GM21723 (cell line): ENCODE measurements around the gene ZNF2.
A peak's percentile ranks its signal among the peaks of the same experiment; 100 is the strongest.
"Not testable (repeated sequence)": the region's sequence is repeated elsewhere in the genome, so short reads cannot be mapped to it uniquely, and the experiment has no call there.

ENCODE experiments used
- ATAC-seq: cut with Tn5 transposase; IDR thresholded peaks from one replicate; pipeline ENCODE4 v1.9.1; 2021; ENCODE audit warnings: mild to moderate bottlenecking, moderate library complexity; ENCODE audit not compliant: unreplicated experiment

Gene ZNF2

DNA sequence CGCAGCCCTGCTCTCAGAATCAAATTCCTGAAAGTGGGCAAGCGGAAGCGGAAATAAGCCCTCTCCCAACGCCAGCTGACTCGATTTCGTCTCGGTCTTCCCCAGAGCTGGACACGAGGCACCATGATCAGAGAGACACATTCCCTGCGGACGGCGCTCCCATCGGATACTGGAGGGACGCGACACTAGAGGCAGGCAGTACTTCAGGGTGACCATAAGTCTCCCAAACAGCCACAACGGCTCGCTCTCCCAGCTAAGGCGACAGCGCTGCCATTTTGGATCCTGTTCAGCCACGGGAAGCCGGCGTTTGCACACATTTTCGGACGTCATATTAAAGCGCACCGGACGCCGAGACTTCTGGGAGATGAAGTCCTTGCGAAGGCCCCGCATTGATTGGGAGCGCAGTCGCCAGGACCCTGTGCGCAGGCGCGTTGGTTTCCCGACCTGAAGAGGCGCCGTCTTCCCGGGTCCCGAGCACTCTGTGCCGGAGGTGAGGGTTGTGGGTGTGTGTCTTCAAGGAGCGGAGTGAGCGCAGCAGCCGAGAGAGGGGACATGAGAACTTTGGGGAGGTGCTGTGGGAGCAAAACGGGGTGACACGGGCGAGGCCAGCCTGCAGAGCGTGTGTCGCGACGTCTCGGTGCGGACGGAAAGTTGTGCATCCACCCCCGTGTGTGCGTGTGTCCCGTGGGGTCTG is at the start of gene ZNF2:
ZNF2 (plus strand) TSS at position 439 of the 694 bp plus-strand sequence. CDS start 10,418 bp downstream, outside the sequence.
- ATAC-seq: peak; percentile 93

DNA sequence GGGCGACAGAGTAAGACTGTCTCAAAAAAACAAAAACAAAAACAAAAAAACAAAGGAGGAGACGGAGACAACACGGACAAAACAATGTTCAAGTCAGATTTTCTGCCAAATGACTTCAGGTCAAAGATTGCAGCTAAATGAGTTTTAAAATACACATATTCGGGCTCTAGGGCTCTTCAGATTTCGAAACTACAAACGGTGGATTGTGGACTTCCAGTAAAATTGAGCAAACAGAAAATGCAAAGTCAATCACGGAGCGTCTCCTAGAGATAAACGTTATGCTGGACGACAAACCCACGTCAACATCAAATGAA is 44.6 kb upstream of the ZNF2 start:
- no peak for ATAC-seq

DNA sequence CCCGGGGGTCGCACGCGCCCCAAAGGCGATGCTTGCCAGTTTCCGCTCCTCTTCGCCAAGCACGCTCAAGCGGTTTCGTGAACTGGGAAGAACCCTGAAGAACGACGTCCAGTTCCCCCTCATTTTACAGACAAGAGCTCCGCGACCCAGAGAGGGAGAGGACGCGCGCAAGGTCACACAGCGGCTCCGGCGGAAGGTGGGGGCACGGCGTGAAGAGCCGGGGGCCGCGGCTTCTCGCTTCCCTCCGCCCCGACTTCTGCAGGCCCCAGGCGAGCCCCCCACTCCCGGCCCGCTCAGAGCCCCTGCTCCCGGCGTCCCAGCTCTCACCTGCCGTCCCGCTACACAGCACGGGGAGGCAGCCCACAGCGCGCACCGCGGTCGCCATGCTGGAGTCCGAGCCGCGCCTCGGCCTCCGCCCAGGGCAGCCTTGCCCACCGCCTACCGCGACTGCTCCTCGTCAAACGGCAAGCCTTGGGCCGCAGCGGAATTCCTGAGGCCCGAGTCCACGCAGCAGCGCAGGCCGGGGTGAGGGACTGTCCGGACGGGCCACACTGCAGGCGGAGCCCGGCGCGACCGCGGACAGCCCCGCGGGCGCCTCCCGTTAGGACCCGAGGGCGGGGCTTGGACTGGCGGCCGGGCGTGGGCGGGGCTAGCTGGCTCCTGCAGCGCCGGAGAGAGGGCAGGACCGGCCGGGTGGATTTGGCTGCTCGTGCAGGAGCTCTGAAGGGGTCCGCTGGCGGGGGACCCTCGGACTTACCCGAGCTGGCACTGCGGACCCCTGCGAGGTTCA is 44.0 kb upstream of the ZNF2 start, which contains the start of gene MRPS5:
MRPS5 (minus strand) TSS at position 402 of the 790 bp plus-strand sequence; CDS start at position 385, 17 bp downstream.
- ATAC-seq: peak; percentile 92

DNA sequence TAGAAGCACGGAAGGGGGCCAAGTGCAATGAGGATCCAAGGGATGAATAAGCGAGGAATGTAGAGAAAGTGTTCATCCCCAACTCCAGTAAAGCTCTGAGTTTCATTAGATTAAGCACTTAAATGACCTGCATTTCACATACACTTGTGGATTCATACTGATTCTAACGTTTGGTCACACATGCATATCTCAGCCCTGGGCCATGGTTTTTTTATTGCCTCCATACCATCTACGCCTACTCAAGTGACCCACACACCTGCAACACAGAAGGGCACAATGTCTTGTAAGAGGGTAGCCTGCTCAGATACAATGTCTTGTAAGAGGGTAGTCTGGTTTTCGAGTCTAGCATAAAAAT is 43.4 kb upstream of the ZNF2 start:
- peak; percentile 16 for ATAC-seq

DNA sequence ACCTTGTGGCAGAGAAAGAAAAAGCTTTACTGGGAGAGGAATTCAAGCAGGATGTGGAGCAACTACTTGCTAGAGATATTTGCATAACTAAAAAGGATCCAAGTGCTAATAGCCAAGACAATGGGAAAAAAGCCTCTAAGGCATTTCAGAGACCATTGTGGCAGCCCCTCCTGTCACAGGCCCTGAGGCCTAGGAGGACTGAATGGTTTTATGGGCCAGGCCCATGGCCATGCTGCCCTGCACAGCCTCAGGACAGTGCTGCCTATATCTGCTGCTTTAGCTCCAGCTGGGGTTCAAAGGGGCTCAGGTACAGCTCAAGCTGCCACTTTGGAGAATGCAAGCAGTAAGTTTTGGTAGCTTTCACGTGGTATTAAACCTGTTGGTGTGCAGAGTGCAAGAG is 26.9 kb upstream of the ZNF2 start:
- no peak for ATAC-seq

DNA sequence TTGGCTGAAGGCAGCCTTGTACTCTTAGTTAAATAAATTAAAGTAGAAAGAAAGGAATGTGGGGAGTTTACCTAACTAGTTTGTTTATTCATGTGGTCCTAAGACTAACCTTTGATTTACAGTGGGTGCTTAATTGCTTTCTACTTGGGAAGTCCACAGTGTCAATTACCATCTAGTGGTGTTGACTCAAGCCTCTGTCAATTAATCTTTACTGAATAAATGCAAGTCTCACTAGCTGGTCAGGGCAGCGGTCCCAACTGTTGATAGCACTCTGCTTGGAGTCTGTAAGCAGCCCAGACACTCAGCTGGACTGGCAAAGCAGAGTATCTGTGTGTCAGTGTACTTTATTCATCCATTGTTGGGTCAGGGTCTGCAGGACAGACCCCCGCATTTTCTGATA is 21.8 kb upstream of the ZNF2 start:
- no peak for ATAC-seq

DNA sequence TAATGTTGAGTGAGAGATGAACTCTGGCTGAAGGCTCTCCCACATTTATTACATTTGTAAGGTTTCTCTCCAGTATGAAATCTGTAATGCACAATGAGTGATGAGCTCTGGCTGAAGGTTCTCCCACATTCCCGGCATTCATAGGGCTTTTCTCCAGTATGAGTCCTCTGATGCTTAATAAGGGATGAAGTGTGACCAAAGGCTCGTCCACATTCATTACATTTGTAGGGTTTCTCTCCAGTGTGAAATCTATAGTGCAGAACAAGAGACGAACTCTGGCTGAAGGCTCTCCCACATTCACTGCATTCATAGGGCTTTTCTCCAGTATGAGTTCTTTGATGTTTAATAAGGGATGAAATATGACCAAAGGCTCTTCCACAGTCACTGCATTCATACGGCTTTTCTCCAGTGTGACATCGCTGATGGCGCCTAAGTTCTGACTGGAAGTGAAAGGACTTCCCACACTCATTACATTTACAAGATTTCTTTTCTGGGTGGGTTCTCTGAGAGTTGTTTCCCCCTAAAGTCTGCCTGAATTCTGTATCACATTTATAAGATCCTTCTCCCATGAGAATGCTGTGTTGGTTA is 16.1 kb upstream of the ZNF2 start:
- no peak for ATAC-seq

DNA sequence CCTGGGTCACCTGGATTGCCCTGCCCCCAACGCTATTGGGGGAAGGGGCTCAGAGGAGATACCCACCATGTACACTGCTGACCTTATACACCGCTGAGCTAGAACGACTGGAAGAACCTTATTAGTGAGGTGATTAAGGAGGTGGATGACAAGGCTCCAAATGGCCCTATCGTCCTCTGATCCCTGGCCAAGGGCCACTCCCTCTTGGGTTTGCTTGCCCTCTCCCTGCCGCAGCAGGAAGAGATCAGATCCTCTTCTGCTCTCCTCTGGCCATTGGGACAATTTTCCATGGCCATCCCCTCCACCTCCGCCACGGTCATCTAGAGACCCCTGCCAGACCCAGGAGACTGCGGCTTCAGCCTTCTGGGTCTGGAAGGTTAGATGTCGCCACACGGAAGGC is 7.2 kb upstream of the ZNF2 start:
- ATAC-seq: no peak

DNA sequence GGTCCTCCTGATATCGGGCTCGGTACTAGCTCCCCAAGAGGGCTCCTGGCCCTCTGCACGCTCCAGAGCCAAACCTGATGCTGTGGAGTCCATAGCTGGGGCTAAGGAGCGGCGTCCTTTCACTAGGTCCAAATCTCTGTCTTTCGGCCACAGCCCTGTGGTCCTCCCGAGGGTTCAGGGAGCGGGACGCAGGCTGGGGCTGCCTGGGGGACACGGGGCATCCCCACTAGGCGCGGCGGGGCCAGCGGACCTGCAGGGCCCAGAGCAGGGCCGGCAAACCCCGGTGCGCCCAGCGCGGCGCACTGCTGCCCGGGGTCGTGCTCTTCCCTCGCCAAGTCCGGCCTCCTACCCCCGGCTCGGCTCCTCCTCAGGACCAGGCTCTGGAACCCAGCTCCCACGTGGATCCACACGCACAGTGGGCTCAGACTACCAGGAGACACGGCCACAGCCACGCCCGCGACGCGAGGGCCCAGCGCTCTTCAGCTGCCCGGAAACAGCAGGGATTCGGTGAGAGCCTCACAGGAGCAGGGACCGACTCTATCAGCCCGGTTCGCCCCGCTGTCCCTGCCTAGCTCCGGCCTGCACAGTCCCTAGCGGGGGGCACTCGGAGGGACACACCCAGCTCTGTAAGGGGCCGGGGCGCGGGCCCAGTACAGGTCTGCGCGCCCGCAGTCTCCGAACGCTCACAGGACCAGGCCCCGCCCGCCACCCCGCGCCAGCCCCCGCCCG is 6.6 kb upstream of the ZNF2 start:
- peak; percentile 52 for ATAC-seq

DNA sequence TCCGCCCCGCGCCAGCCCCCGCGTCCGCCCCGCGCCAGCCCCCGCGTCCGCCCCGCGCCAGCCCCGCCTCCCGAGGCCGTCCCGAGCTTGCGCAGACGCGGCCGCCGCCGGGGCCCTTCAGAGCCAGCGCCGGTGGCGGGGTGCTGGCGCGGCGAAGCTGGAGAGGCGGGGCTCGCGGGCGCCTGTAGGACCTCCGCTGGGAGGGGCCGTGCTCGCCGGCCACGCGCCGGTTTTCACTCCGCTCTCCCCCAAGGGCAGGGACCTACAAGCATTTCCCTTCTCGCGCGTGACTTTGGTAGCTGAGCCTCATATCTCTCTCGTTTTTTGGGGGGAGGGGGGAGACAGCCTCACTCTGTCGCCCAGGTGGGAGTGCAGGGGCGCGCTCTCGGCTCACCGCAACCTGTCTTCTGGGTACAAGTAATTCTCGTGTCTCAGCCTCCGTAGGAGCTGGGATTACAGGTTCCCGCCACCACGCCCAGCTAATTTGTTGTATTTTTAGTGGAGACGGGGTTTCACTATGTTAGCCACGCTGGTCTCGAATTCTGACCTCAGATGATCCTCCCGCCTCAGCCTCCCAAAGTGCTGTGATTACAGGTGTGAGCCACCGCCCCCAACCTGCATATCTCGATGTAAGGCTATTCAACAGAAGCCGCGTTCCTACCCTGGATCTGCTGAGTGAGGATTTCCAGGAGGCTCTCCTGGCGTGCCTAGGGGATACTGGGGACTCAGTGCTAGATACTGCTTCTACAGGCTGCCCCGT is 5.7 kb upstream of the ZNF2 start, which contains the start of gene ZNF514:
ZNF514 (minus strand) TSS at position 159 of the 760 bp plus-strand sequence. CDS start 6,595 bp downstream, outside the sequence.
- ATAC-seq: peak; percentile 86

DNA sequence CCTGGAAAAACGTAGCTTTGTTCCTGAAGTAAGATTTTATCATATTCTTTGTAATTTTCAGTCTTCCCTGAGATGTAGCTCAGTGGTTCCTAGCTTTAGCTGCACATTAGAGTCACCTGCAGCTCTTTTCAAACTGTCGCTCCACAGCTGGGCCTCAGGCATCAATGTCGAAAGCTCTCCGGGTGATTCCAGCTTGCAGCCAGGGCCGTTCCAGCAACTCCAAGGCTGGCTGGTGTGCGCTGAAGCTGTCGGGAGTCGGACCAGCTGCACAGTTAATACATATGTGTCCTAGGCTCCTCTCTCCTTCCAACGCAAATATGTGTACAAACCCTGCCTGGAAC is 609 bp upstream of the ZNF2 start:
- ATAC-seq: peak; percentile 18

DNA sequence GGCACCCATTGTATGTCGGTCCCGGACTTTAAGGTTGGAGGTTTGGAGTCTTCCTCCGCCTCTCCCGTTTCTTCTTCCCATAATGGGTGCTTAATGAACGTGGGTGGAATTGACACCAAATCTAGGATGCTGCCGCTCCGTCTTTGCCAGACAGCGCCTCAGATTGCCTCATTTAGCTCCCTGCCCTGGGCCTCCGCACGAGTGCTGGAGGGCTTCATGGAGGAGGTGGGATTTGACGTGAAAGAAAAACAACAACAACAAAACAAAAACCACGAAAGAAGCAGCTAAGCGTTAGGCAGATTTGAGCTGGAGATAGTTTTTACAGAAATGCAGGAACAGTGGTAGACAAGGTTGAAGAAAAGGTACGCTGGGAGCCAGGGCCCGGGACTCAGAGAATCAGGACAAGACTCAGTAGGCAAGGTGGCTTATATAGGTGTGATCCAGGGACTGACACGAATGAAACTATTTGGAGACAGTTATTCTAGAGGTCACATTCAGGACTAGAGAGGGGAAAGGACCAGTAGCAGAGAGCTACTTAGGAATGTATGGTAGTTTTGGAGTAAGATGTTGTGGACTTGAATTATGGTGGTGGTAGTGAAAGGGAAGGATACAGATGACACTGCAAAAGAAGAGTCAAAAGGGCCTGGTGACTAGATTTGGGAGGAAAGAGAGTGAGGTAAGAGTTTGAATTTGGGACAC is 605 bp downstream of the ZNF2 start:
- ATAC-seq: peak; percentile 19

DNA sequence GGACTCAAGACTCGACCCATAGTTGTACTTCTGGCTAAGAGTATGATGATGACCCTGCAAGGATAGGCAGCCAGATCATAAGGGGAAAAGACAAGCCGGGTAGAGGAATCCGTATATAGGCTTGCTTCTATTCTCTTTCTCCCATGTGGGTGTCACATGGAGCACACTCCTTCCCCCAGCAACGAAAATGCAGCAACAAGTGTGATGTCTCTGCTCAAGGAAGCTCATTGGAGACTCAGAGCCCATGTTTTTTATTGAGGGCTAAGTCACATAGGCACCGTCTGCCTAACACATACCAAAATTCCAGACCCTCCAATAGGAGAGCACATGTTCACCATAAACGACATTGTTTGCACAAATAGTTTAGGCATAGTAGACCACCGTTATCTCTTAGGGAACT is 6.3 kb downstream of the ZNF2 start:
- no peak for ATAC-seq

DNA sequence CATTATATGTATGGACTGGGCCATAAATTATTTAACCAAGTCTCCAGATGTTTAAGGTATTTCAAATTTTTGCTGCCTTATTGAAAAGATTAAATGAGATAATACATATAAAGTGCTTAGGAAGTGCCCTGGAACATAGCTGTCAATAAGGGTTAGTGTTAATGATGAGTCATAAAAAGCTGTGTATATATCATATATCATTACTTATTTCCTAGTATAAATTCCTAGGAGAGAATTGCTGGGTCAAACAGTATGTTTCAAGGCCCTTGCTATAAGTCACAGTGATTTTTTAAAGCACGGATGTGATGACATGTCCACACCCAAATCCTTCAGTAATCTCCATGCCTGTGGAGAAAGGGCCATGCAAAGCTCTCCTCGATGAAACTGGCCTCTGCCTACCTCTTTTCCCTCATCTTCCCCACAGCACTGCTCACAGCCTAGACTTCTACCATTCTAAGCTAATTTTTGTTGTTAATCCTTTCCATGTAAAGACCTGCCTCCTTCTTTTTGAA is 8.5 kb downstream of the ZNF2 start:
- ATAC-seq: no peak

DNA sequence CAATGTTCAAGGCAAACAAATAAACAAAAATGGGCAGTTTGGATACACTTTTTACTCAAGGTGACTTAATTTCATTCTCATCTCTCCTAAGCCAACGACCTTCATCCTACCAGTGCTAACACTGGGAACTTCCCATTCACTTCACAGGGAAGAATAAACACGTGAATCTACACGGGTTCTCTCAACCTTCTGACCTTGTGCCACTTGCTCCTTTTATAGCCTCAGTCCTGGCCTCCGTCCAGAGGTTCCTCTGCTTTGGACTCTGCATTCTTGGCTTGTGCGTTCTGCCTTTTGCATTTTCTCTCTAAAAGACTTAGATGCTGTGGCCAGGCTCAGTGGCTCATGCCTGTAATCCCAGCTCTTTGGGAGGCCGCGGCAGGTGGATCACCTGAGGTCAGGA is 13.8 kb downstream of the ZNF2 start:
- no peak for ATAC-seq

DNA sequence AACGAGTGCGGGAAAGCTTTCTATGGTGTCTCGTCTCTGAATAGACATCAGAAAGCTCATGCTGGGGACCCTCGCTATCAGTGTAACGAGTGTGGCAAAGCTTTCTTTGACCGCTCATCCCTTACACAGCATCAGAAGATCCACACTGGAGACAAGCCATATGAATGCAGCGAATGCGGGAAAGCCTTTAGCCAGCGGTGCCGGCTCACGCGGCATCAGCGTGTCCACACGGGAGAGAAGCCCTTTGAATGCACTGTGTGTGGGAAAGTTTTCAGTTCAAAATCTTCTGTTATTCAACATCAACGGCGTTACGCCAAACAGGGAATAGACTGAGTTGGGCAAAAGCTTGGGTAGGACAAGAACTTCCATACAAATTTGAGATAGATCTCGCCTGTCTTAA is 16.2 kb downstream of the ZNF2 start:
- ATAC-seq: no peak

DNA sequence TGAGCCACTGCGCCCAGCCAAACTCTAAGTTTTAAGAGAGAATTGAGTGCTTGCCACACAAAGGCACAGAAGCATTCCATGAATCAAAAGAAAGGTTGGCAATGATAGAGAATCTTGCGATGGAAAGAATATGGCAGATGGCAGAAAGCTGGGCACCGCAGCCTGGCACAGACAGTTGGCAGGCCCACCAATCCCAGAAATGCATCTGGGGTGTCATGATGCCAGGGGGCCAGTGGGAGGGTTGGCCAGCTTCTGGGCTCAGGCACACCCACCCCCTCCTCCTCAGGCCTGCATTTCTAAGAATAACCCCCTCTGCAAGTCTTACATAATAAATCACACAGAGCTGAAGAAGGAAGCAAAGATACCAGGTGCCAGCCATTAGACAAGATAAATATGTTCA is 19.6 kb downstream of the ZNF2 start:
- no peak for ATAC-seq

DNA sequence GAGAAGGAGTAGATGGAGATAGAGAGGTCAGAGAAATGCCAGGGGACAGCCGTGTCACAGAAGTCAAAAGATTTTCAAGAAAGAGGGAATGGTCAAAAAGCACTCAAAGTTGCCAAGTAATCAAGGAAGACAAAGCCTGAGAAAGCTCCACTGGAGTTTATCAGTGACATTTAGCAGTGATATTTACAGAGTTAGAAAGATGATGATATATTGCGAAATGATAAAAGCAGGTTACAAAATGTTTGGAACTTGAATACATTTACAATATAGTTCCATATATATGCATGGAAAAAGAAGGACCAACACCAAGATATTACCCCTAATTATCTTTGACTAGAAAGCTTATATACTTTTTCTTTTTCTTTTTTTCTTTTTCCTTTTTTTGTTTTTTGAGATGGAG is 20.4 kb downstream of the ZNF2 start:
- no peak for ATAC-seq

DNA sequence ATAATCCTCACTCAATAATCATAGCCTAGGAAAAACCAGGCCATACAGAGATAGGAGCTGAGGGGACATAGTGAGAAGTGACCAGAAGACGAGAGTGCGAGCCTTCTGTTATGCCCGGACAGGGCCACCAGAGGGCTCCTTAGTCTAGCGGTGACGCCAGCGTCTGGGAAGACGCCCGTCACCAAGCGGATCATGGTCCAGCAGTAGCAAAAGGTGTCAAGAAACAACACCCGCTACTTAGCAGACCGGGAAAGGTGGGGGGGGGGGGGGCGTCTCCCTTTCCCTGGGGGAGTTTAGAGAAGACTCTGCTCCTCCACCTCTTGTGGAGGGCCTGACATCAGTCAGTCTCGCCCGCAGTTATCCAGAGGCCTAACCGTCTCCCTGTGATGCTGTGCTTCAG is 27.3 kb downstream of the ZNF2 start:
- not testable (repeated sequence) for ATAC-seq

DNA sequence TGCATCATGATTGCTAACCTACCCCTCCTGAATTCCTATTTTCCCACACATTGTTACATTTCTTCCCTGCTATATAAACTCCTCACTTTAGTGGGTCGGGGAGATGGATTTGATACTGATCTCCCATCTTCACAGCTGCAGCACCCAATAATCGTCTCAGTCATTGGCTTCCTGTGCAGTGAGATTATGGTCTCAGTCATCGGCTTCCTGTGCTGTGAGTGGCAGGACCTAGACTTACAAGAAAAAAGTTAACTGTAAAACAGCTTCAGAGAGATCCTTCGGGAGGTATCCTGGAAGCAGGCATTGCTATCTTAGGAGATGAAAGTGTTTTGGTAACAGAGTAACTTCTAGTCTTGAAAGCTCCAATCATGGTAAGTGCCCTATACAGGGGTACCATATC is 38.3 kb downstream of the ZNF2 start:
- ATAC-seq: no peak
